Measurements from ENCODE around the gene OXCT2.
"Not testable (repeated sequence)": the region's sequence is repeated elsewhere in the genome, so short reads cannot be mapped to it uniquely, and the experiment has no call there.

OXCT2 gene

GRCh38 chr1:39787108-39787375 is 15.9 kb upstream of the OXCT2 start:
- DNase-seq = not testable (repeated sequence)

- not testable (repeated sequence) for DNase-seq
These were observed 15.4 kb upstream of the OXCT2 start for GRCh38 chr1:39786303-39787107.

GRCh38 chr1:39782685-39783084 is 11.5 kb upstream of the OXCT2 start:
- DNase-seq = not testable (repeated sequence)

GRCh38 chr1:39782103-39782502 is 11.0 kb upstream of the OXCT2 start:
- no peak for DNase-seq

GRCh38 chr1:39781349-39781715 is 10.2 kb upstream of the OXCT2 start:
- no peak for DNase-seq

- no peak for DNase-seq
These were observed 8.7 kb upstream of the OXCT2 start for GRCh38 chr1:39779821-39780220.

- no peak for DNase-seq
These were observed 8.0 kb upstream of the OXCT2 start for GRCh38 chr1:39779137-39779536.

DNA sequence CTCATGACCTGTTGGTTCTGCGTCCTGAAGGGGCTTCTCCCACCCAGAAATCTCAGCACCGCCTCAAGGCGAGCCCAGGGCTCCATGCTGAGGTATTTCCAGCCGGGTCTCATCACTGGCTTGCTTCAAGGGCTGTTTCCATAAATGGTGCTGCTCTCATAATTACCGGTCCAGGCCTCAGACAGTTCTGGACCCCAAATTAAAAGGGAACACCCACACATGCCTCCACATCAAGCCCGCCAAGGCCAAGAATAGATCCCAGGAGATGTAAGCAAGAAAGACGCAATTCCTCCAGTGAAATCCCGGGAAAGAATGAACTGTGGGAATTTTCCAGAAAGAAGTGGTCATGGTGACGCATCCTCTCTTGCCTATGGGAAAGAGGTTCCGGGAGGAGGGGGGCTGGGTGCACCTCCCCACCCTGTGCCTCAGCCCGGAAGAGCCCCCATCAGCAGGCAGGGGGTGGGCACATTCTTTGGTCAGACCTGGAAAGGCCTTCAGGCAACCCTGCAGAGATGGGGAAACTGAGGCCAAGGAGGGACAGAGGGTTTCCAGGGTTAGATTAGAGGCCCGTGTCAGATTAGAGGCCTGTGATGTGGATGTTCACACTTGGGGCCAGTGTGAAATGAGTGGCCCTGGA is 7.4 kb upstream of the OXCT2 start:
- not testable (repeated sequence) for DNase-seq

GRCh38 chr1:39777896-39778295 is 6.7 kb upstream of the OXCT2 start:
- DNase-seq = not testable (repeated sequence)

GRCh38 chr1:39777306-39777705 is 6.2 kb upstream of the OXCT2 start:
- DNase-seq = no peak

DNA sequence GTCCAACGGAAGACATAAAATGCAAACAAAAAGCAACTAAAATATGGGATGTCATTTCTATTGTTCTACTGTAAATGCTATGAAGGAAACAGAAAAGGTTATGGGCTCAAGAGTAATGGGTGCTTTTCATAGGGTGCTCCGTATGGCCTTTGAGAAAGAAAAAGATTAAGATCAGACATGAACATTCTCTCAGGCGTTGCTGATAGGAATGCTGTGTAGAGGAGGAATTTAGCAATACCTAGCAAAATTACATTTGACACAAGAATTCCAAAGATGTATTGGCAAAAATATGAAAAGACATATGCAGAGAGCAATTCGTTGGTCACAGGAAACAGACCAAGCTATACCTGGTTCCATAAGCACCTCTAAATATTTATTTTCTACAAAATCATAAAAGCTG is 5.7 kb upstream of the OXCT2 start:
- DNase-seq = no peak

- no peak for DNase-seq
These were observed 5.2 kb upstream of the OXCT2 start for GRCh38 chr1:39776400-39776713.

GRCh38 chr1:39775676-39776399 is 4.7 kb upstream of the OXCT2 start:
- not testable (repeated sequence) for DNase-seq

DNA sequence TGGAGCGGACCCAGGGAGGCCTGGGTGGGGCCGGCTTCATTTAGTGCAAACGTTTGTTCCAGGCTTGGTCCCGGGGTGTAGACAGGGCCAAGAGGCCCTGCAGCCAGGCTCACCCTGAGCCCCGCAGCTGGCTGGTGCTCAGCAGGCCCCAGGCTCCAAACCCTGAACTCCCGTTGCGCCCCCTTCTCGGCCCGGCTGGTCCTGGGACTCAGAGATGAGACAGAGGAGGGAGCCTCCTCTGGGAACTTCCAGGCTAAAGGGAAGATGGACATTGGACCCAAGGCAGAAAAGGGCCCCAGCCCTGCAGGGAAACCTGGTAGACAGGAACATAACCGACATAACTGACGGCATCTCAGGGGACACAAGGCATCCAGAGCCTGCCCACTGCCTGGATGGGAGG is 4.0 kb upstream of the OXCT2 start:
- not testable (repeated sequence) for DNase-seq

DNA sequence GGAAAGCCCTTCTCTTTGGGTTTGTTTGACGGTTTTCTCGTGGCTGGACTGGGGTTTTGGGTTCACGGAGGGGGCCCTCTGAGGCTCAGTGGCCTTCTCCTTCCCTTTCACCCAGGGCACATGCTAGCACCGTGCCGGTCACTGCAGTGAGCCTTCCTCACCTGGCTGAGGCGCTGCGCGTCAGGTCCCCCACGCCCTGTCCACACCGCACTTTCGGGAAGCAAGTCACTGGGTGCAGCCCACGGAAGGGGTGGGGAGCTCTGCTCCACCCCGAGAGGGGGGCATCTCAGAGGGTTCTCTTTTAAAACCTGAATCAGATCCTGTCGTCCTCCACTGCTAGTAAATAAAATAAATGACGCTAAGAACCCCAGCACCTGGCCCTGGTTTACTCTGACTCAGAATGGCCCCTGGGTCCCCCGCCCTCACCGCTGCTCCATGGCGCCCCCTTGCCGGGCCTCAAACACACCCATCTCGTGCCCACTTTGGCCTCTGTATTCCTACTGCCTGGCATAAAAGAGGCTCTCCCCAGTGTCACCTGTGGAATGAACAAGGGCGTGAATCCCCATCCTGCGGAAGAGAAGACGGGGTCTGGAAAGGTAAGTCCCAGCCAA is 2.3 kb upstream of the OXCT2 start:
- DNase-seq = not testable (repeated sequence)

DNA sequence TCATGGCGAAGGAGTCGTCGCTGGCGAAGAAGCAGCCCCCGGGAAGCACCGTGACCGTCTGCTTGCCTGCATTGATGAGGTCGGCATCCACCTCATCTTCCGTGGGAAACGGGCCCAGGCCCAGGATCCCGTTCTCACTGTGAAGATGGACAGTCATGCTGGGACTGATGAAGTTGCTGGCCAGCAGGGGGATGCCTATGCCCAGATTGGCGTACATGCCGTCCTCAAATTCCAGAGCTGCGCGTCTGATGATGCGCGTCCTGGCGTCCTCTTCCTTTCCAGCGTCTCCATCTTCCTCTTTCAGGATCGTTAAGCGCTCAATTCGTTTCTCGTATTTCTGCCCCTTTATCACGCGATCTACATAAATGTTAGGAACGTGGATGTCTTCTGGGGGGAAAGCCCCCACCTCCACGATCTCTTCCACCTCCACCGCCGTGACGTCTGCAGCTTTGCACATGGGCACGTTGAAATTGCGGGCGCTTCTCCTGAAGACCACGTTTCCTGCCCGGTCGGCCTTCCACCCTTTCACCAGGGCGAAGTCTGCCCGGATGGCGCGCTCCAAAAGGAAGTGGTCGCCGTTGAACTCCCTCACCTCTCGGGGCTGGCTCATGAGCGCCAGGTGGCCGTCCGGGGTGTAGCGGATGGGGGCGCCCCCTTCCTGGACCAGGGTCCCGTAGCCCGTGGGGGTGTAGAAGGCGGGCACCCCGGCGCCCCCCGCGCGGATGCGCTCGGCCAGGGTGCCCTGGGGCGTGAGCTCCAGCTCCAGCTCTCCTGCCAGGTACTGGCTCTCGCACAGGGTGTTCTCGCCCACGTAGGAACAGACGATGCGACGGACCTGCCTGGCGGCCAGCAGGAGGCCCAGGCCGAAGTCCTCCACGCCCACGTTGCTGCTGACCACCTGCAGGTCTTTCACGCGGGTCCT is 787 bp downstream of the OXCT2 start:
- not testable (repeated sequence) for DNase-seq

DNA sequence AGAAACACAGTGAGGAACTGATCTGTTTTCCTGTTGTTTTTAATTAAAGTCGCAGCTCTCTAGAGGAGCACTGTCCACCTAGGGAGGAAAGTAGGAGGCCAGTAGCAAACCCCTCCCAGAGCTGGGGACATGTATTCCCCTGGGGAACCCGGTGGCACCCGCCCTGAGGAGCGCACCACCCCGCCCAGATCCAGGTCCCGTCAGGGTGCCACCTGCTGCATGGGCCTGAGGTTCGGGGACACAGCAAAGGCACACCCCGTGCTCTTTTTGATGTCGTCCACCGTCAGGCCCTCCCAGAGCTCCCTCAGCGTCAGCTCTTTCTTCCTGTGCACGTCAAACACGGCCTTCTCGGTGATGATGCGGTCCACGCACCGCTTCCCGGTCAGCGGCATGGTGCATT is 1.6 kb downstream of the OXCT2 start:
- not testable (repeated sequence) for DNase-seq

- DNase-seq = not testable (repeated sequence)
These were observed 4.7 kb downstream of the OXCT2 start for GRCh38 chr1:39766466-39766865.

- DNase-seq = not testable (repeated sequence)
These were observed 6.6 kb downstream of the OXCT2 start for GRCh38 chr1:39764512-39764911.

GRCh38 chr1:39763619-39764374 is 7.4 kb downstream of the OXCT2 start:
- DNase-seq = not testable (repeated sequence)

- no peak for DNase-seq
These were observed 8.3 kb downstream of the OXCT2 start for GRCh38 chr1:39762550-39763540.
